Measurements from ENCODE around the gene STOML1. TPM values are rescaled to one million over a fixed set of nuclear protein-coding genes. Genes with fewer than 3 reads are reported as not detected.

Gene STOML1
- total and polyA plus RNA-seq, 10 of the 15 experiments (the other 5 are each of a cell fraction or from before 2014, with no cell fraction given), result 0.14 to 13.6 (median 8.3) TPM

DNA sequence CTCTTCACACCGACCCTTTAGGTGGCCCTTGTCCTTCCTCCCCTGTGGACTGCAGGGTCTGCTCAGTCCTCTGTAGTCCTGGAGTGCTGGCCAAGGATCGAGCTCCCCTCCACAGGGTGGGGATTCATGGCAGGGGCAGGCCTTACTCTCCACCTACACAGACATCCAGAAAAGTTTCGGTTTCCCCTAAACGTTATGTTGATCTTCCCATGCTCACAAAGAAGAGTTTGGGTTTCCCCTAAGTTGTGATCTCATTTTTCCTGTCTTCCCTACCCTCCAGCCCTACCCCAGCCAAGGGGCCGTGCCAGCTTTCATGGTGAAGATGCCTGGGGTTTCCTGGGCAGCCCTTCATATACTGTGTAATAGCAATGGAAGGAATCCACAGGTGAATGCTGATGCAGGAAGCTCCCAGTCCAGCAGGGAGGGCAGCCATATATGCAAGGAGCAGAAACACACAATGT lies 10.3 kb downstream of the STOML1 start:
- no TSS peak for BruUV-seq (replicated peaks)
- Histone ChIP-seq H3K79me2 (ENCODE audit: control insufficient read depth, insufficient read depth, low read length) (no peaks in the 10 kb centered on the region), H2AFZ (ENCODE audit: control insufficient read depth, low read depth, low read length) (peak overlapping the region; percentile 82), H3K9me3 (replicated peaks; ENCODE audit: control insufficient read depth, insufficient read depth, low read length) (no peaks in the 10 kb centered on the region), H3K4me3 (no peak overlapping the region), H3K9ac (ENCODE audit: control insufficient read depth, insufficient read depth, low read length) (peak overlapping the region; percentile 53), H3K4me1 (ENCODE audit: control insufficient read depth, insufficient read depth, low read length) (peaks cover 41% of the 10 kb centered on the region), H4K20me1 (ENCODE audit: control insufficient read depth, insufficient read depth) (no peaks in the 10 kb centered on the region), H3K36me3 (ENCODE audit: control insufficient read depth in 2 of 2, insufficient read depth in 2 of 2, low read length in 1 of 2) (no peaks in the 10 kb centered on the region; a peak in 1 of 4 replicates), H3K27ac (ENCODE audit: control insufficient read depth, insufficient read depth) (peak overlapping the region; percentile 93), H3K27me3 (replicated peaks in 1 of 2; ENCODE audit: control insufficient read depth in 2 of 2, insufficient read depth in 2 of 2, low read length in 1 of 2) (no peaks in the 10 kb centered on the region), H3K4me2 (ENCODE audit: control insufficient read depth, insufficient read depth) (peak overlapping the region; percentile 87)
- TF ChIP-seq EED (IDR thresholded peaks at IDR 0.05; ENCODE audit: low read depth) (peak; percentile 50), FOS (IDR thresholded peaks at IDR 0.05; ENCODE audit: borderline replicate concordance, extremely low read depth, insufficient read length) (no peak), MTA3 (IDR thresholded peaks at IDR 0.05; ENCODE audit: borderline replicate concordance, low read length) (peak; percentile 32; the same call in 1 of the 2 replicates), RELA (IDR thresholded peaks at IDR 0.05; ENCODE audit: borderline replicate concordance, partially characterized antibody) (no peak), RUNX3 (IDR thresholded peaks at IDR 0.05; ENCODE audit: low read length) (peak; percentile 18; the same call in 1 of the 2 replicates), ETV6 (conservative IDR thresholded peaks at IDR 0.05 in 1 of 2, IDR thresholded peaks at IDR 0.05 in 1 of 2; ENCODE audit: borderline replicate concordance in 1 of 2, low read depth in 1 of 2) (peak in 1 of 2 experiments; percentile 56; a peak in 1 of 4 replicates), NFIC (IDR thresholded peaks at IDR 0.05; ENCODE audit: low read depth, low read length) (0 out of 2 replicates have a peak, but pooled peaks have one; percentile 3)
- TF ChIP-seq, protein P1, sequence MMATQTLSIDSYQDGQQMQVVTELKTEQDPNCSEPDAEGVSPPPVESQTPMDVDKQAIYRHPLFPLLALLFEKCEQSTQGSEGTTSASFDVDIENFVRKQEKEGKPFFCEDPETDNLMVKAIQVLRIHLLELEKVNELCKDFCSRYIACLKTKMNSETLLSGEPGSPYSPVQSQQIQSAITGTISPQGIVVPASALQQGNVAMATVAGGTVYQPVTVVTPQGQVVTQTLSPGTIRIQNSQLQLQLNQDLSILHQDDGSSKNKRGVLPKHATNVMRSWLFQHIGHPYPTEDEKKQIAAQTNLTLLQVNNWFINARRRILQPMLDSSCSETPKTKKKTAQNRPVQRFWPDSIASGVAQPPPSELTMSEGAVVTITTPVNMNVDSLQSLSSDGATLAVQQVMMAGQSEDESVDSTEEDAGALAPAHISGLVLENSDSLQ (IDR thresholded peaks at IDR 0.05), result 0 out of 2 replicates have a peak, but pooled peaks have one; percentile 23
- FAIRE-seq (peak; percentile 47), ATAC-seq (peak; percentile 22; the same call in 2 of the 3 replicates), DNase-seq (ENCODE audit: low read depth, low spot score) (no peak)
- ChIA-PET SMC1A (ENCODE audit: uncharacterized antibody, unreplicated experiment) (interaction anchor here (1.1 to 1.7 kb wide), 4 partner anchors 9 to 18 kb away, joined by 3 to 5 read pairs (median 4); partner anchors contain the start of gene PML), RAD21 (ENCODE audit: unreplicated experiment) (interaction anchor here (0.7 kb wide), 1 partner anchor 10 kb away, joined by 4 read pairs; no protein-coding TSS in a partner anchor), POLR2A (interaction anchor here (1.7 kb wide), 1 partner anchor 13 kb away, joined by 8 read pairs; the partner anchor contains the start of gene PML), CTCF (interaction anchor here (0.8 to 3.6 kb wide), 7 partner anchors 9 to 326 kb away, joined by 3 to 26 read pairs (median 4); partner anchors contain the start of genes PML and STOML1)
- 33% methylated on average over 5 of the region's 5 CpGs for WGBS (ENCODE audit: insufficient coverage, insufficient replicate concordance, low lambda C conversion rate, missing lambda C conversion rate)
- in situ Hi-C loops (cut with MboI), result no loop called here
- intact Hi-C loops (cut with micrococcal nuclease; ENCODE audit: unreplicated experiment), result no loop called here
